Measurements from ENCODE around the gene PDE4D. TPM values are rescaled to one million over a fixed set of nuclear protein-coding genes. Genes with fewer than 3 reads are reported as not detected.

Gene PDE4D
- polyA plus RNA-seq, 10 donors: 28.0 to 57.2 (median 38.6) TPM

DNA sequence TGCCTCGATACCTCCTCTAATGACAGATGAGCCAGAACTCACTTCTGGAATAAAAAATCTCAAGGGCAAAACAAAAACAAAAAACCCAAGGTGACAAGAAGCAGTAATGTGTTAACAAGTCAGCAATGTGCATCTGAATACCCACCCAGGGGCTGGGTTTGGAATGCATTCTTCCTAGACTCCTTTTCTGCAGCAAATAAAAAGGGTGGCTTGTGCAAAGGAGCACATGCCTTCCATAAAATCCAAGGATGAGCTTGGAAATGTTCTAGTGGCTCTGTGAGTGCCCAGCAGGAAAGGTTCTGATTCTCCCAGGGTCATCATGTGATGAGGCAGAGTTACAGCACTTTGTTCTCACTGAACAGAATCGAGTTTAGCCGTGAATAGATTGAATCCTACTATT, 710.8 kb downstream of the PDE4D start:
- no peak for DNase-seq

DNA sequence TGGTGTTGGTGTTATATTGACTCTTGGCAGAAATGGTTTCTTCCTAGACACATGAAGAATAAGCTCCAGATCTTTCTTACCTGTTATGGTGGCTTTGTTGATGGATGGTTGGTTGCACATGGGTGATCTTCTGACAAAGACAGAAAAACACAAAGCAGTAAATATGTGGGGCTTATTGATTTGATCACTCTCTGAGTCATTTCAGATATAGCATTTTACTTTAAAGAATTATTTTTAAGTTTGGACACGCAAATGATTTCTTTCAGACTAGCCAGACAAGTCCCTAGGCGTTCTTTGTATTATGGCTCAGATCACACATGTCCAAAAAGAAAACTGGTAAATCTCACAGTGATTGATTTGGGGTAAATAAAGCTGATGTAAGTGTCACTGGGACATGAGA, 713.0 kb downstream of the PDE4D start:
- no peak for DNase-seq

DNA sequence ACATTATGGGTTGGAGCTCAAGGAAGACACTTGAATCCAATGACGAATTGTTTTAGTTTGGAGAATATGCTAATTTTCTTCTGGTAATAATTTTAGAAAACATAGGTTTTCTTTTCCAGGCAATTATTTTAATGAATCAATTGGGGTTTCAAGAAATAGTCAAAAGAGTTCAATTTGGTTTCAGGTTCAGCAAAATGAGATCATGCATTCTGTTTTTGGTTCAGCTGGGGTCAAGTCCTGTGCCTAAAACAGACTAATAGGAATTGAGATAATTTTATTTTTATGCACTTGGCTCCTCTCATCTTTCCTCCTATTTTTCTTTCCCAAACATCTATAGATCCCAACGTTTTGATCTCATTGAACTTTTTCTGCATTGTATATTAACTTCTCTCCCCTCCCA, 713.8 kb downstream of the PDE4D start:
- no peak for DNase-seq

DNA sequence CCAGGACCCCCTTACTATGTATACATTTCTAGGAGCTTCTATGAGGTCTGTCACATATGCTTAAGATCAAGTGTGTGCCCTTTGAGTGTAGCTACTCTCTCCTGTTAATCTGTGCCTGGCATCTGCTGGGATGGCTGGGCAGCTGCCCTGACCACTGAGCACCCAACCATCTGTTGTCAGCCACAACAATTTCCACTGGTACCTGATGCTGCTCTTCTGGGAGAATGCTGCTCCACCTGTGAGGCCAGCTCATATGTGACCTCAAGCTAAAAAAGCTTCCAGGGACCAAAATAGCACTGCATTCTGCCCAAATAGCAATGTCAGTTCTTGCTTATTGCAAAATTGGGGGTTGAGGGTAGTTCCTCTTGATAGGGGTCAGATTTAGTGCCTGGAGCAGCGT, 715.0 kb downstream of the PDE4D start:
- no peak for DNase-seq

GRCh38 chr5:59178071-59178470, 715.5 kb downstream of the PDE4D start:
- DNase-seq: no peak

DNA sequence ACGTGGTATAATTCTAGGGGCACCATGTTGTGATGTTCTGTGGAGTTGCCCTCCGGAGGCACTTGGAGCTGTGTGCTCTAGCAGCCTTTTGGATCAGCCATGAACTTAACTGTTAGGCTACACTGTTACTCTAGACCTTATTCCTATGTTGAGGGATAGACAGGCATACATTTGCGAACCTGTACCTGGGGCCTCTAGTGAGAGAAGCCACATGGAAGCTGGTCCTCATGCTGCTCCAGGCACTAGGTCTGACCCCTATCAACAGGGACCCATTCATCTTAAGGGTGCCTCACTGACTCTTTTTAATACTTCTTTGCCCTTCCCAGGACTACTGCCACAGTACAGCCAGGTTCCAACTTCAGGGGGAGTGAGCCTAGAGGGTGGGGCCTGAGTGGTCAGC, 715.9 kb downstream of the PDE4D start:
- DNase-seq: no peak

- DNase-seq: peak; percentile 51 to 74 (median 63)
Observed at GRCh38 chr5:59174248-59174844, 719.2 kb downstream of the PDE4D start.

DNA sequence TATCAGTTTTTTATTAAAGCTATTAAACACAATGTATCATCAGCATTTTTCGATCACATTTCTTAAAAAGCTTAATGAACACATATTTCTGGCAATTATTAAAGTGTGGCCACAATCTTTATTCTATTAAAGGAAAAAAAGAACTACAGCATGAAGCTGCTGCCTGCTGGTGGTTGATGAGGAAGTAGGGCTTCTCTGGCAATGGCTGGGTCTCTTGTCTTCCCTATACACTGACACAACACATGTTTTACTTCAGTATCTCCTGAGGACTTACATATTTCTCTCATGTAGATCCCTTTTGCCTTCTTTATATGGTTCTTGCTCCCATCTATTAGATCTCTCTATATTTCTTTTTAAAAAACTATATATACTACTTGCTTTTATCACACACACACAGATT, 719.9 kb downstream of the PDE4D start:
- no peak for DNase-seq

DNA sequence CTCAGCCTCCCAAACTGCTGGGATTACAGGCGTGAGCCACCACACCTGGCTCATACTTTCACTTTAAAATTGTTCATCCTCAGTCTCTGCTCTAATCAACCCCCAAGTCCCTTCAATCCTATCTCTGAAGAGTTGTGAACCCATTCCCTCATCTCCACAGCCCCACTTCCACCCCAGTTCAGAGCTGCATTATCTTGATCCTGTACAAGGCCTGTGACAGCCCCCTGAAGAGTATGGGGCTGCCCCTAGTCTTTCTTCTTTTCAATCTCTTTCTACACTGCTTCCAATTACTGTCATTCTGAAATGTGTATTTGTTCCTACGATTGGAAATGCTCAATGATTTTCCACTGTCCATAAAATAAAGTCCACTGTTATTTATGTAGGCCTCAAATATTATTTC, 722.4 kb downstream of the PDE4D start:
- DNase-seq: no peak

DNA sequence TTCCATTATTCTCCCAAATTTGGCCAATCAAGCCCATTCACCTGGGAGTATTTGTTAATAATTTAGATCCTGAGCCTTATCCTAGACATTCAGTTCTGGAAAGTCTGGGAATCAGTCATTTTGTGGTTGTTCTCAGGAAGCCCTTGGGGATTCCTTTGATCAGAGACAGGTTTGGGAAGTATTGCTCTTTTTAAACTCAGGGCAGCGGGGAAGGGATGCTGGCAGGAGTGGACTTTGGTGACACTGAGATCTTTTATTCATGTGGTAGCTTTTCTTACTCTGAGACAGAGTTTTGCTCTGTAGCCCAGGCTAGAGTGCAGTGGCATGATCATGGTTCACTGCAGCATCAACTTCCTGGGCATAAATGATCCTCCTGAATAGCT, 723.8 kb downstream of the PDE4D start:
- no peak for DNase-seq

- no peak for DNase-seq
Observed at GRCh38 chr5:59169081-59169767, 724.3 kb downstream of the PDE4D start.

- DNase-seq: no peak
Observed at GRCh38 chr5:59168067-59168466, 725.5 kb downstream of the PDE4D start.

DNA sequence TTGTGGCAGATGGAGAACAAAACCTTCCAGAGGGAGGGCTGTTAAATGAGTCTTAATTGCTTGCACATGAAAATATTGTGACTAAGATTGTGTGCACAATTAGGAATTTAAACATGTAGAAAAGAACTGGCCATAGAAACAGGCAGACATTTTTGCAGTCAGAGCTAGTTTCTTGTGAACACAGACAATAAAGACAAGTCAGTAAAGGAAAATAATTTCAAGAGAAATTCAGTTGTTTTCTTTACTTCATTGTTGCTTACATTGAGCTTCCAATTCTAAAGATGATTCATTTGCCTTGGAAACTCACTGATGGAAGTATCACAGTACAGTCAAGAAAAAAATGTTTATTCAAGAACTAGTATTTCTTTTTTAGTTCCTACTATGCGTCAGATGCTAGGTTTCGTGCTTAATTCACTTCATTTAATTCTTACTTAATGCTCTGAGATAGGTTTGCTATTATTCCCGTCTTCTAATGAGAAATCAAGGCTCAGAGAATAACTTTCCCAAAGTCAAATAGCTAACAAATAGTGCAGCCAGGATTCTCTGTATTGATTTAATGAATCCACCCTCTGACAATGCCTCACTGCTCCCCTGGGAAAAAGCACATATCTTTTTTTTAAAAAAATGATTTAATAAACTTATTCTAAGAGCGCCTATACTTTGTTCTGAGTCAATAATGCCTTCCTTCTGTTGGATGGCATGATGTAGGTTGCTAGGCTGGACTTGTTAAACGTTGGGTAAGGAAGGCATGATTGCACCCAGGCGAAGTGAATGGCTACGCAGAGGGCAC, 729.3 kb downstream of the PDE4D start:
- no peak for DNase-seq

GRCh38 chr5:59161221-59162105, 732.1 kb downstream of the PDE4D start:
- DNase-seq: no peak

GRCh38 chr5:59158637-59159391, 734.7 kb downstream of the PDE4D start:
- no peak for DNase-seq

DNA sequence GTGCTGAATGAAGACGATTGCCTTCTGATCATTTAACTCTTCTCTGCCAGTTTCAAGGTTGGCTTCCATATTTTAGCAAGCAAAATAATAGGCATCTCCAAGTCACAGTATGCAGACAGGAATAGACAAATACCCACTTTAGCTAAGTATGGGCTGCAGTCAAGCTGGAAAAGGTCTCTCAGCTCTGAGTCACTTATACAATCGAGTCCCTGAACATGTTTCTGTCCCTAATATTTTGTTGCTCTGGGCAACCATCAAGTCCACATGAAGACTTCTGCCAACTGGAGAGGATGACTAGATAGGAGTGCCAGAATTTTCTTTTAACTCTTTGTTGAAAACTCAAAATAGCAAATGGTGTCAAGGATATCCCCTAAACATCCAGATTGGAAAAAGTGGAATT, 735.4 kb downstream of the PDE4D start:
- DNase-seq: peak in 2 of 3 donors; percentile 30 to 36

DNA sequence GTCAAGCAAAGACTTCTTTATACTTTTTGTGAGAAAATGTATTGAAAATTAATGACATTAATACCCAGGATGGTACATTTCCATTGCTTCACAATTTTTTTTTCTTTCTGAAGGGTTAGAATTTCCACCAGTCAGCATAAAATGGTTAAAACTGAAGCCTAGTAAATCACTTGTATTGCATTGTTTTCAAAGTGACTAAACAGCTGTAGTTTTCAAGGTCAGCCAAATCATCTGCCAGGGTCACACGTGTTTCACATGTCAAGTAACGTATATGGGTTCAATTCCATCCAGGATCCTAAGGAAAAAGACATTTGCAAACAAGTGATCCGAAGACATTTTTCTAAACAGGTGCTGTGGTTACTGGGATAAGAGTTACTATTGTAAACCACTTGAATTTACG, 736.5 kb downstream of the PDE4D start:
- DNase-seq: no peak

DNA sequence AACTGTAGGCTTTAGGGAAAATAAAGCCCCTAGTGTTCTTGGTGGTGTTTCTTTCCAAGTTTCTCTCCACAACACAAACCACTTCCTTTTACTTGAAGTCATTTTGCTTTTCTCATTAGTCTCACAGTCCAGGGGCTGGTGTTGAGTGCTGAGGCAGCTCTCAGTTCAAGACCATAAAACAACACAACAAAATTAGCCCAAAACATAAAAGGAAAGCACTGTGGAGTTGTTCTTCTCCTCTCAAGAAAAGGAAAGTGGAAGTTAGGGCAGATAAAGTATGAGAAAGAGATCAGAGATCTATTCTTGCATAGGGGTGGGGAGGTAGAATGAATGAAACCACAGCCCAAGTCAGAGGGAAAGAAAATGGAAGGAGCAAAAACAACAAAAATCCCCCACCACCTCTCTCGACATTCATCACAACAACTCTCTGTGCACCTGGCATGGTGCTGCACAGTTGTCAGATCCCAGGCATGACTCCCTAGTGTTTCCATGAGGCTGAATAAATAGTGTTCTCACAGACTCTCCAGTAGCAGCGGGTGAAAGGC, 740.8 kb downstream of the PDE4D start:
- DNase-seq: no peak

- no peak for DNase-seq
Observed at GRCh38 chr5:59151162-59151889, 742.2 kb downstream of the PDE4D start.

GRCh38 chr5:59149827-59150226, 743.7 kb downstream of the PDE4D start:
- DNase-seq: no peak

Data from muscle of back (tissue), 11 donors.